Measurements from ENCODE around the gene DBF4B. TPM values are rescaled to one million over a fixed set of nuclear protein-coding genes. Genes with fewer than 3 reads are reported as not detected.

DBF4B gene
- total RNA-seq, 2 donors from 2014 or later = 16.3 to 24.3 TPM

GRCh38 chr17:44785921-44786320, 77.5 kb downstream of the DBF4B start:
- ATAC-seq (replicated peaks) = no peak
- no peaks in the 10 kb centered on the region for H3K27me3 Mint-ChIP-seq
- no peak overlapping the region for H3K27ac Mint-ChIP-seq
- no peak overlapping the region for H3K4me3 Mint-ChIP-seq
- no peaks in the 10 kb centered on the region for H3K9me3 Mint-ChIP-seq
- H3K4me1 Mint-ChIP-seq = no peaks in the 10 kb centered on the region
- no peaks in the 10 kb centered on the region for H3K36me3 Mint-ChIP-seq (ENCODE audit: low read depth)

- no peak for ATAC-seq (replicated peaks)
- H3K36me3 Mint-ChIP-seq (ENCODE audit: low read depth) = no peaks in the 10 kb centered on the region
- H3K9me3 Mint-ChIP-seq = no peaks in the 10 kb centered on the region
- no peaks in the 10 kb centered on the region for H3K4me1 Mint-ChIP-seq
- H3K27me3 Mint-ChIP-seq = no peaks in the 10 kb centered on the region
- no peak overlapping the region for H3K27ac Mint-ChIP-seq
- no peak overlapping the region for H3K4me3 Mint-ChIP-seq
Measured at GRCh38 chr17:44786551-44787081, 78.2 kb downstream of the DBF4B start.

GRCh38 chr17:44787271-44787940, 78.9 kb downstream of the DBF4B start:
- Mint-ChIP-seq H3K36me3 (ENCODE audit: low read depth) (no peaks in the 10 kb centered on the region), H3K27me3 (no peaks in the 10 kb centered on the region), H3K4me1 (no peaks in the 10 kb centered on the region), H3K4me3 (no peak overlapping the region), H3K9me3 (no peaks in the 10 kb centered on the region), H3K27ac (no peak overlapping the region)
- ATAC-seq (replicated peaks) = no peak

GRCh38 chr17:44788139-44788538, 79.7 kb downstream of the DBF4B start:
- Mint-ChIP-seq H3K4me1 (no peaks in the 10 kb centered on the region), H3K27ac (no peak overlapping the region), H3K27me3 (no peaks in the 10 kb centered on the region), H3K4me3 (no peak overlapping the region), H3K36me3 (ENCODE audit: low read depth) (no peaks in the 10 kb centered on the region), H3K9me3 (no peaks in the 10 kb centered on the region)
- ATAC-seq (replicated peaks) = no peak

GRCh38 chr17:44792276-44792675, 83.8 kb downstream of the DBF4B start:
- H3K36me3 Mint-ChIP-seq (ENCODE audit: low read depth) = no peaks in the 10 kb centered on the region
- no peak for ATAC-seq (replicated peaks)
- H3K4me1 Mint-ChIP-seq = no peaks in the 10 kb centered on the region
- no peak overlapping the region for H3K4me3 Mint-ChIP-seq
- no peaks in the 10 kb centered on the region for H3K9me3 Mint-ChIP-seq
- no peak overlapping the region for H3K27ac Mint-ChIP-seq
- H3K27me3 Mint-ChIP-seq = peaks cover 4% of the 10 kb centered on the region

- H3K4me1 Mint-ChIP-seq = no peaks in the 10 kb centered on the region
- no peak overlapping the region for H3K4me3 Mint-ChIP-seq
- peaks cover 4% of the 10 kb centered on the region for H3K27me3 Mint-ChIP-seq
- H3K27ac Mint-ChIP-seq = peak overlapping the region; percentile 1
- H3K36me3 Mint-ChIP-seq (ENCODE audit: low read depth) = no peaks in the 10 kb centered on the region
- no peaks in the 10 kb centered on the region for H3K9me3 Mint-ChIP-seq
- ATAC-seq (replicated peaks) = peak; percentile 7
Measured at GRCh38 chr17:44793885-44794842, 85.7 kb downstream of the DBF4B start.

GRCh38 chr17:44794851-44795413, 86.5 kb downstream of the DBF4B start:
- H3K9me3 Mint-ChIP-seq = no peaks in the 10 kb centered on the region
- H3K4me3 Mint-ChIP-seq = no peak overlapping the region
- peak overlapping the region; percentile 1 for H3K27ac Mint-ChIP-seq
- peaks cover 4% of the 10 kb centered on the region for H3K27me3 Mint-ChIP-seq
- H3K4me1 Mint-ChIP-seq = no peaks in the 10 kb centered on the region
- no peaks in the 10 kb centered on the region for H3K36me3 Mint-ChIP-seq (ENCODE audit: low read depth)
- peak; percentile 78 for ATAC-seq (replicated peaks)

- Mint-ChIP-seq H3K27ac (no peak overlapping the region), H3K36me3 (ENCODE audit: low read depth) (no peaks in the 10 kb centered on the region)
Measured at GRCh38 chr17:44795421-44795820, 87.0 kb downstream of the DBF4B start.

GRCh38 chr17:44795928-44796327, 87.5 kb downstream of the DBF4B start:
- H3K36me3 Mint-ChIP-seq (ENCODE audit: low read depth) = no peaks in the 10 kb centered on the region
- ATAC-seq (replicated peaks) = no peak
- no peaks in the 10 kb centered on the region for H3K9me3 Mint-ChIP-seq
- H3K4me1 Mint-ChIP-seq = no peaks in the 10 kb centered on the region
- peaks cover 4% of the 10 kb centered on the region for H3K27me3 Mint-ChIP-seq
- H3K4me3 Mint-ChIP-seq = no peak overlapping the region
- no peak overlapping the region for H3K27ac Mint-ChIP-seq

More at GRCh38 chr17:44795421-44795820, 87.0 kb downstream of the DBF4B start:
- ATAC-seq (replicated peaks) = no peak
- no peak overlapping the region for H3K4me3 Mint-ChIP-seq
- no peaks in the 10 kb centered on the region for H3K9me3 Mint-ChIP-seq
- peaks cover 4% of the 10 kb centered on the region for H3K27me3 Mint-ChIP-seq
- no peaks in the 10 kb centered on the region for H3K4me1 Mint-ChIP-seq

GRCh38 chr17:44796731-44797130, 88.3 kb downstream of the DBF4B start:
- ATAC-seq (replicated peaks) = no peak
- H3K4me1 Mint-ChIP-seq = no peaks in the 10 kb centered on the region
- no peaks in the 10 kb centered on the region for H3K9me3 Mint-ChIP-seq
- H3K27ac Mint-ChIP-seq = no peak overlapping the region
- H3K27me3 Mint-ChIP-seq = peaks cover 4% of the 10 kb centered on the region
- no peak overlapping the region for H3K4me3 Mint-ChIP-seq
- H3K36me3 Mint-ChIP-seq (ENCODE audit: low read depth) = no peaks in the 10 kb centered on the region

- Mint-ChIP-seq H3K27me3 (peaks cover 4% of the 10 kb centered on the region), H3K27ac (no peak overlapping the region), H3K4me1 (no peaks in the 10 kb centered on the region), H3K4me3 (no peak overlapping the region), H3K9me3 (no peaks in the 10 kb centered on the region), H3K36me3 (ENCODE audit: low read depth) (no peaks in the 10 kb centered on the region)
- ATAC-seq (replicated peaks) = no peak
Measured at GRCh38 chr17:44797802-44798201, 89.3 kb downstream of the DBF4B start.

GRCh38 chr17:44798356-44798755, 89.9 kb downstream of the DBF4B start:
- Mint-ChIP-seq H3K27ac (no peak overlapping the region), H3K4me1 (no peaks in the 10 kb centered on the region), H3K36me3 (ENCODE audit: low read depth) (no peaks in the 10 kb centered on the region), H3K9me3 (no peaks in the 10 kb centered on the region), H3K27me3 (peaks cover 4% of the 10 kb centered on the region), H3K4me3 (no peak overlapping the region)
- ATAC-seq (replicated peaks) = no peak
